Caco-2 (cell line): Measurements from ENCODE around the gene MROH2A. TPM values are rescaled to one million over a fixed set of nuclear protein-coding genes. Genes with fewer than 3 reads are reported as not detected.

ENCODE experiments used
- BruUV-seq: library from RNA; stranded (reverse); fragments of 400-500 nt; replicated peaks from 2 replicates; lab custom pipeline; 2021; lab: Mats Ljungman, UMichigan
- CTCF ChIA-PET: fragments of 300-600 bp; sonication (Branson Sonifier 250); formaldehyde crosslinking; loops from one replicate; lab custom pipeline; 2022; ENCODE audit warnings: antibody characterized with exemption; lab: Charles Lee
- POLR2A ChIA-PET: fragments of 300-600 bp; sonication (Branson Sonifier 250); formaldehyde crosslinking; loops from one replicate; lab custom pipeline; 2022; ENCODE audit warnings: antibody characterized with exemption; lab: Charles Lee
- DNase-seq, 2 experiments: peaks; one replicate each; pipeline versions ENCODE4 v3.0.0 to v3.0.0-alpha.2; 2020 to 2022
- H3K27me3 ChIP-seq: replicated peaks from 2 replicates; pipeline ENCODE4 v1.6.0; 2011; ENCODE audit warnings: low read length; ENCODE audit not compliant: control insufficient read depth, insufficient read depth
- H3K36me3 ChIP-seq: 2 replicates; pipeline ENCODE4 v1.5.1; 2011; ENCODE audit warnings: low read length; ENCODE audit not compliant: control insufficient read depth, insufficient read depth
- H3K4me1 ChIP-seq: fragments of 250-450 bp; sonication (Bioruptor Pico); 2 replicates; pipeline ENCODE4 v1.5.1; 2020; ENCODE audit warnings: mild to moderate bottlenecking
- H3K4me3 ChIP-seq: 2 replicates; pipeline ENCODE4 v1.5.1; 2011; ENCODE audit warnings: low read depth, mild to moderate bottlenecking, control low read depth, low read length
- H3K9me3 ChIP-seq: fragments of 250-450 bp; sonication (Bioruptor Pico); 2 replicates; pipeline ENCODE4 v1.5.1; 2020; ENCODE audit warnings: mild to moderate bottlenecking, moderate library complexity
- H3K27ac Mint-ChIP-seq: one replicate; pipeline ENCODE4 v1.8.0; 2022; ENCODE audit warnings: mixed read lengths; ENCODE audit not compliant: unreplicated experiment
- H3K27me3 Mint-ChIP-seq: one replicate; pipeline ENCODE4 v1.8.0; 2022; ENCODE audit warnings: mixed read lengths; ENCODE audit not compliant: insufficient read depth, unreplicated experiment
- H3K36me3 Mint-ChIP-seq: one replicate; pipeline ENCODE4 v1.8.0; 2022; ENCODE audit warnings: mild to moderate bottlenecking, mixed read lengths; ENCODE audit not compliant: insufficient read depth, unreplicated experiment
- H3K4me1 Mint-ChIP-seq: one replicate; pipeline ENCODE4 v1.8.0; 2022; ENCODE audit warnings: low read depth, mixed read lengths; ENCODE audit not compliant: unreplicated experiment
- H3K4me3 Mint-ChIP-seq: one replicate; pipeline ENCODE4 v1.8.0; 2022; ENCODE audit warnings: mild to moderate bottlenecking, moderate library complexity, mixed read lengths; ENCODE audit not compliant: unreplicated experiment
- H3K9me3 Mint-ChIP-seq: one replicate; pipeline ENCODE4 v1.8.0; 2022; ENCODE audit warnings: mixed read lengths; ENCODE audit not compliant: unreplicated experiment
- intact Hi-C: fragments of 100-400 bp; cut with micrococcal nuclease; formaldehyde crosslinking; loops from one replicate; pipeline ENCODE4 v1.10.0; 2022; ENCODE audit not compliant: unreplicated experiment
- total RNA-seq: library from RNA; stranded (reverse); gene quantifications from 2 replicates; pipeline ENCODE4 v1.2.3, GENCODE V29; 2022
- TF ChIP-seq, protein P1 (sequence below), 2 experiments: fragments of 200-600 bp in 1 of 2; IDR thresholded peaks; 1 replicate in 1 of 2; 2 replicates in 1 of 2; pipeline versions ENCODE4 v1.5.1 to v1.8.0; 2011 to 2022; ENCODE audit warnings: antibody characterized with exemption in 1 of 2, control low read depth in 1 of 2, inconsistent platforms in 1 of 2, low read depth in 1 of 2, low read length in 1 of 2, mild to moderate bottlenecking in 1 of 2, moderate library complexity in 1 of 2; ENCODE audit not compliant: insufficient read depth in 1 of 2, severe bottlenecking in 1 of 2, unreplicated experiment in 1 of 2

Gene MROH2A
- total RNA-seq, 1 experiment from 2014 or later: not detected

DNA sequence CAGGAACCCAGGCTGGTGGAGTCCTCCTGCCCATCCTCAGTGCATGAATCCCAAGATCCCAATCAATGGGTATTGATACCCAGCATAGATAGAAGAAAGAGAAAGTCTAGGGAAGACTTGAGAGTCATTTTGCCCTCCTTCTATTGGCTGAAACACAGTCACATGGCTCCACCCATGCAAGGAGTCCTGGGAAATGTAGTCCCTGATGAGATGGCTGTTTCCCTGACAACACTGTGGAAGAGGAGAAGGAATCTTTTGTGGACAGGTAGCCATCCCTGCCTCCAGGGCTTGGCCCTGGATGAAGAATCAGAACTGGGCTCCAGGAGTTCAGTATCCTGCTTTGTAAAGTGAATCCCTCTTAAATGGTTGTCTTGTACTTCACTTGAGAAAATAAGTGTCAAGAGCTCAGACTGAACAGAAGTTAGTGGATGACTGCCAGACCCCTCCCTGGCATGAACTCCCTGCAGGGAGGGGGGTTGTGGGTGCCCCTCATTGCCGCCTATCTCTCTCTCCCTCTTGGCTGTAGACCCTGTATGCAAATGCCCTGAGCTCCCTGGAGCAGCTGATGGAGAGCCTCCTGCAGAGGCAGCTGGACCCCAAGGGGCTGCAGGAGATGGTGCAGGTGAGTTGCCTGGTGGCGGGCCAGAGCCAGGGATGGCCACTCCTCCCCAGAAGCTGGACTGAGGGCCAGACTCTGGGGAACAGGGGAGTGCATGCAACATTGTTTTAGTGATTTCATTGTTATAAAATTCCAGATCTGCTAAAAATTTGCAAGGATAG, 36.1 kb downstream of the MROH2A start:
- intact Hi-C loops: no loop called here
- H3K27me3 Mint-ChIP-seq: no peaks in the 10 kb centered on the region
- H3K9me3 ChIP-seq: no peaks in the 10 kb centered on the region
- no peaks in the 10 kb centered on the region for H3K4me1 Mint-ChIP-seq
- no peaks in the 10 kb centered on the region for H3K36me3 ChIP-seq
- no peaks in the 10 kb centered on the region for H3K27me3 ChIP-seq
- no peak overlapping the region for H3K4me3 Mint-ChIP-seq
- no peak overlapping the region for H3K4me3 ChIP-seq
- no peak for DNase-seq
- H3K9me3 Mint-ChIP-seq: no peaks in the 10 kb centered on the region
- no TSS peak for BruUV-seq
- POLR2A ChIA-PET: no interaction called here
- no peaks in the 10 kb centered on the region for H3K4me1 ChIP-seq
- CTCF ChIA-PET: no interaction called here
- no peaks in the 10 kb centered on the region for H3K36me3 Mint-ChIP-seq
- TF ChIP-seq, protein P1, sequence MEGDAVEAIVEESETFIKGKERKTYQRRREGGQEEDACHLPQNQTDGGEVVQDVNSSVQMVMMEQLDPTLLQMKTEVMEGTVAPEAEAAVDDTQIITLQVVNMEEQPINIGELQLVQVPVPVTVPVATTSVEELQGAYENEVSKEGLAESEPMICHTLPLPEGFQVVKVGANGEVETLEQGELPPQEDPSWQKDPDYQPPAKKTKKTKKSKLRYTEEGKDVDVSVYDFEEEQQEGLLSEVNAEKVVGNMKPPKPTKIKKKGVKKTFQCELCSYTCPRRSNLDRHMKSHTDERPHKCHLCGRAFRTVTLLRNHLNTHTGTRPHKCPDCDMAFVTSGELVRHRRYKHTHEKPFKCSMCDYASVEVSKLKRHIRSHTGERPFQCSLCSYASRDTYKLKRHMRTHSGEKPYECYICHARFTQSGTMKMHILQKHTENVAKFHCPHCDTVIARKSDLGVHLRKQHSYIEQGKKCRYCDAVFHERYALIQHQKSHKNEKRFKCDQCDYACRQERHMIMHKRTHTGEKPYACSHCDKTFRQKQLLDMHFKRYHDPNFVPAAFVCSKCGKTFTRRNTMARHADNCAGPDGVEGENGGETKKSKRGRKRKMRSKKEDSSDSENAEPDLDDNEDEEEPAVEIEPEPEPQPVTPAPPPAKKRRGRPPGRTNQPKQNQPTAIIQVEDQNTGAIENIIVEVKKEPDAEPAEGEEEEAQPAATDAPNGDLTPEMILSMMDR (IDR thresholded peaks at IDR 0.05; ENCODE audit: insufficient read depth in 1 of 2, low read depth in 1 of 2, low read length in 1 of 2, severe bottlenecking in 1 of 2, unreplicated experiment in 1 of 2): no peak
- no peak overlapping the region for H3K27ac Mint-ChIP-seq

DNA sequence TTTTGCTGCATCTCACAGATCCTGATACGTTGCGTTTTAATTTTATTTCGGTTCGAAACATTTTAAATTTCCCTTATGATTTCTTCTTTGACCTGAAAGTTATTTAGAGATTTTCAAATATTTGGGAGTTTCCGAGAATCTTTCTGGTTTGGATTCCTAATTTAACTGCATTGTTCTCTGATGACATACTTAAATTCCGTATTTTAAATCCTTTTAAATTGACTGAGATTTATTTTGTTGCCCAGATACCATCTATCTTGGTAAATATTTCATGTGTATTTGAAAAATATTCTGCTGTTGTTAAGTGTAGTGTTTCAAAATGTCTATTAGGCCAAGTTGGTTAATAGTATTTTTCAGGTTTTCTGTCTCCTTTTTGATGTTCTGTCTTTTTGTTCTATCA, 37.7 kb downstream of the MROH2A start:
- TF ChIP-seq, protein P1 (IDR thresholded peaks at IDR 0.05; ENCODE audit: insufficient read depth in 1 of 2, low read depth in 1 of 2, low read length in 1 of 2, severe bottlenecking in 1 of 2, unreplicated experiment in 1 of 2): no peak
- no peaks in the 10 kb centered on the region for H3K36me3 Mint-ChIP-seq
- no peak overlapping the region for H3K4me3 Mint-ChIP-seq
- POLR2A ChIA-PET: no interaction called here
- intact Hi-C loops: no loop called here
- BruUV-seq: no TSS peak
- no peaks in the 10 kb centered on the region for H3K4me1 Mint-ChIP-seq
- Histone ChIP-seq H3K4me1 (no peaks in the 10 kb centered on the region), H3K4me3 (no peak overlapping the region), H3K27me3 (no peaks in the 10 kb centered on the region), H3K9me3 (no peaks in the 10 kb centered on the region), H3K36me3 (no peaks in the 10 kb centered on the region)
- H3K9me3 Mint-ChIP-seq: no peaks in the 10 kb centered on the region
- CTCF ChIA-PET: no interaction called here
- DNase-seq: no peak
- H3K27ac Mint-ChIP-seq: no peak overlapping the region
- no peaks in the 10 kb centered on the region for H3K27me3 Mint-ChIP-seq

DNA sequence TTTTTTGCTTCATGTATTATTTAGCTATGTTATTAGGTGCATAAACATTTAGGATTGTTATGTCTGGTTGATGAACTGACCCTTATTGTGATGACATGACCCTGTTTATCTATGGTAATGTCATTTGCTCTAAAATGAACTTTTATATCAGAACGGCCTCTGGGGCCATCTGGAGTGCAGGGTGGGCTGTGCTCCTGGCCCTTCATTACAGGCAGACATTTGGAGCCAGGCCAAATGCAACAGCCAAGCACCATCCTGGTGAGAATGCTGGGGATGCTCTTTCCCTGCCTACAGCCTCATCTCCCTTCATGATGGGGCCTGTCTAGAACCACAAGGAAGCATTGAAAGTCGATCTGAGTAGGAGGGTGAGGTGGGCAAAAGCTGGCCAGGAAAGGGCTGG, 38.2 kb downstream of the MROH2A start:
- intact Hi-C loops: no loop called here
- Histone ChIP-seq H3K4me1 (no peaks in the 10 kb centered on the region), H3K4me3 (no peak overlapping the region), H3K9me3 (no peaks in the 10 kb centered on the region), H3K36me3 (no peaks in the 10 kb centered on the region), H3K27me3 (no peaks in the 10 kb centered on the region)
- no peaks in the 10 kb centered on the region for H3K36me3 Mint-ChIP-seq
- no TSS peak for BruUV-seq
- no peak overlapping the region for H3K4me3 Mint-ChIP-seq
- no peak for DNase-seq
- CTCF ChIA-PET: no interaction called here
- POLR2A ChIA-PET: no interaction called here
- no peaks in the 10 kb centered on the region for H3K27me3 Mint-ChIP-seq
- H3K27ac Mint-ChIP-seq: no peak overlapping the region
- no peaks in the 10 kb centered on the region for H3K9me3 Mint-ChIP-seq
- no peaks in the 10 kb centered on the region for H3K4me1 Mint-ChIP-seq
- TF ChIP-seq, protein P1 (IDR thresholded peaks at IDR 0.05; ENCODE audit: insufficient read depth in 1 of 2, low read depth in 1 of 2, low read length in 1 of 2, severe bottlenecking in 1 of 2, unreplicated experiment in 1 of 2): no peak
